HCT116 (cell line): ENCODE measurements around the gene ACD. TPM values are rescaled to one million over a fixed set of nuclear protein-coding genes. Genes with fewer than 3 reads are reported as not detected.

ENCODE experiments used
- ATAC-seq: fragments of 200-7000 bp; cut with Tn5 transposase; 2 replicates; pipeline ENCODE4 v1.9.1; 2020; ENCODE audit warnings: mild to moderate bottlenecking, moderate library complexity
- BruUV-seq: library from RNA; stranded (reverse); fragments of 400-500 nt; replicated peaks from 2 replicates; lab custom pipeline; 2021; lab: Mats Ljungman, UMichigan
- CTCF ChIA-PET: fragments of 300-600 bp; sonication (Branson Sonifier 250); formaldehyde crosslinking; loops from one replicate; lab custom pipeline; 2021; ENCODE audit warnings: antibody characterized with exemption; lab: Charles Lee
- POLR2A ChIA-PET: fragments of 300-600, 350-600 bp; sonication (Branson Sonifier 250); formaldehyde crosslinking; loops from one replicate; lab custom pipeline; 2021; ENCODE audit warnings: antibody characterized with exemption; lab: Charles Lee
- RAD21 ChIA-PET, 2 experiments: fragments of 300-600 bp; sonication (Branson Sonifier 250); formaldehyde crosslinking; loops; one replicate each; lab custom pipeline; 2023; ENCODE audit warnings: low total read pairs in 2 of 2; ENCODE audit not compliant: uncharacterized antibody in 2 of 2, unreplicated experiment in 2 of 2, low non-redundant PET in 1 of 2; lab: Charles Lee
- DNase-seq: peaks from one replicate; pipeline ENCODE4 v3.0.0-alpha.2; 2010; ENCODE audit warnings: low read depth, low spot score
- H2AFZ ChIP-seq: fragments of 200-600 bp; shearing (Covaris generic), sonication (generic); 2 replicates; pipeline ENCODE4 v1.6.1; 2017; ENCODE audit warnings: low read depth, mixed run types, mixed read lengths, antibody characterized with exemption, low read length; ENCODE audit not compliant: poor library complexity, severe bottlenecking
- H3K27ac ChIP-seq: 2 replicates; pipeline ENCODE4 v1.5.1; 2012; ENCODE audit warnings: low read depth, low read length
- H3K27me3 ChIP-seq: fragments of 200-600 bp; sonication (generic); 2 replicates; pipeline ENCODE4 v1.6.1; 2016; ENCODE audit warnings: mixed run types, low read length, mixed read lengths; ENCODE audit not compliant: insufficient read depth
- H3K36me3 ChIP-seq, 2 experiments: fragments of 200-500 bp in 1 of 2; fragments of 200-600 bp in 1 of 2; sonication (Bioruptor generic) in 1 of 2; sonication (generic) in 1 of 2; 2 replicates each; pipeline versions ENCODE4 v1.5.1 to v1.6.1; 2014 to 2016; ENCODE audit warnings: low read length in 2 of 2, inconsistent platforms in 1 of 2, mixed read lengths in 1 of 2, mixed run types in 1 of 2; ENCODE audit not compliant: insufficient read depth in 2 of 2, control insufficient read depth in 1 of 2
- H3K4me1 ChIP-seq, 2 experiments: fragments of 200-600 bp in 1 of 2; sonication (generic) in 1 of 2; 2 replicates each; pipeline versions ENCODE4 v1.5.1 to v1.6.1; 2012 to 2017; ENCODE audit warnings: low read length in 2 of 2, inconsistent platforms in 1 of 2, mild to moderate bottlenecking in 1 of 2, mixed read lengths in 1 of 2, mixed run types in 1 of 2, moderate library complexity in 1 of 2; ENCODE audit not compliant: insufficient read depth in 2 of 2, control insufficient read depth in 1 of 2
- H3K4me2 ChIP-seq: fragments of 200-600 bp; sonication (generic); 2 replicates; pipeline ENCODE4 v1.6.1; 2017; ENCODE audit warnings: mixed run types, low read length, mixed read lengths
- H3K4me3 ChIP-seq, 2 experiments: fragments of 200-600 bp in 1 of 2; sonication (generic) in 1 of 2; replicated peaks in 1 of 2; 2 replicates each; pipeline ENCODE4 v1.5.1; 2011 to 2016; ENCODE audit warnings: low read length in 2 of 2, control low read depth in 1 of 2, low read depth in 1 of 2, mild to moderate bottlenecking in 1 of 2, mixed read lengths in 1 of 2, mixed run types in 1 of 2
- H3K79me2 ChIP-seq: fragments of 200-600 bp; sonication (generic); 2 replicates; pipeline ENCODE4 v1.6.1; 2017; ENCODE audit warnings: mild to moderate bottlenecking, mixed run types, low read length, moderate library complexity, mixed read lengths; ENCODE audit not compliant: insufficient read depth
- H3K9ac ChIP-seq: fragments of 200-600 bp; sonication (generic); 2 replicates; pipeline ENCODE4 v1.6.1; 2016; ENCODE audit warnings: low read length, mixed read lengths
- H3K9me2 ChIP-seq: fragments of 200-600 bp; sonication (generic), shearing (Covaris generic); 2 replicates; pipeline ENCODE4 v1.6.1; 2017; ENCODE audit warnings: mixed run types, mild to moderate bottlenecking, moderate library complexity; ENCODE audit not compliant: insufficient read depth
- H3K9me3 ChIP-seq, 2 experiments: fragments of 200-500 bp in 1 of 2; fragments of 200-600 bp in 1 of 2; sonication (Bioruptor generic) in 1 of 2; sonication (generic) in 1 of 2; 2 replicates each; pipeline ENCODE4 v1.6.1; 2014 to 2017; ENCODE audit warnings: low read length in 2 of 2, mixed read lengths in 2 of 2, inconsistent platforms in 1 of 2, low read depth in 1 of 2, mild to moderate bottlenecking in 1 of 2, mixed run types in 1 of 2, moderate library complexity in 1 of 2; ENCODE audit not compliant: control insufficient read depth in 1 of 2, insufficient read depth in 1 of 2
- H4K20me1 ChIP-seq: fragments of 200-600 bp; sonication (generic), shearing (Covaris generic); 2 replicates; pipeline ENCODE4 v1.6.1; 2017; ENCODE audit warnings: mixed run types, mild to moderate bottlenecking, moderate library complexity; ENCODE audit not compliant: insufficient read depth
- EGR1 ChIP-seq: IDR thresholded peaks from 2 replicates; pipeline ENCODE4 v1.6.1; 2012; ENCODE audit warnings: low read depth
- ELF1 ChIP-seq: IDR thresholded peaks from 2 replicates; pipeline ENCODE4 v1.6.1; 2012; ENCODE audit warnings: low read depth, borderline replicate concordance
- EZH2phosphoT487 ChIP-seq: fragments of 200-600 bp; IDR thresholded peaks from 2 replicates; pipeline ENCODE4 v1.6.1; 2018; ENCODE audit warnings: antibody characterized with exemption, borderline replicate concordance
- FOSL1 ChIP-seq: IDR thresholded peaks from 2 replicates; pipeline ENCODE4 v1.6.1; 2012; ENCODE audit warnings: low read depth
- POLR2A ChIP-seq: IDR thresholded peaks from 2 replicates; pipeline ENCODE4 v1.7.0; 2011; ENCODE audit warnings: borderline replicate concordance; ENCODE audit not compliant: insufficient read depth, insufficient read length; ENCODE audit errors: extremely low read depth
- POLR2AphosphoS5 ChIP-seq: IDR thresholded peaks from 2 replicates; pipeline ENCODE4 v1.6.1; 2011; ENCODE audit warnings: mild to moderate bottlenecking, low read depth, low read length, moderate library complexity
- RAD21 ChIP-seq: IDR thresholded peaks from 2 replicates; pipeline ENCODE4 v1.6.1; 2012; ENCODE audit warnings: low read depth, mild to moderate bottlenecking
- REST ChIP-seq: IDR thresholded peaks from 2 replicates; pipeline ENCODE4 v1.6.1; 2012; ENCODE audit warnings: low read depth
- SIN3A ChIP-seq: IDR thresholded peaks from 2 replicates; pipeline ENCODE4 v1.6.1; 2012; ENCODE audit warnings: low read depth
- SP1 ChIP-seq: IDR thresholded peaks from 2 replicates; pipeline ENCODE4 v1.6.1; 2012; ENCODE audit warnings: low read depth
- SRF ChIP-seq: IDR thresholded peaks from 2 replicates; pipeline ENCODE4 v1.6.1; 2012; ENCODE audit warnings: low read depth
- TCF7L2 ChIP-seq: IDR thresholded peaks from 2 replicates; pipeline ENCODE4 v1.7.0; 2011; ENCODE audit warnings: borderline replicate concordance, inconsistent platforms; ENCODE audit not compliant: insufficient read depth, insufficient read length; ENCODE audit errors: extremely low read depth
- YY1 ChIP-seq: IDR thresholded peaks from 2 replicates; pipeline ENCODE4 v1.6.1; 2011; ENCODE audit warnings: low read length, low read depth, moderate library complexity, mild to moderate bottlenecking; ENCODE audit not compliant: insufficient replicate concordance; ENCODE audit errors: extremely low read depth
- ZFX ChIP-seq: fragments of 450-650 bp; IDR thresholded peaks from 2 replicates; pipeline ENCODE4 v1.6.1; 2017
- ZNF274 ChIP-seq: fragments of 200-500 bp; sonication (Bioruptor generic); IDR thresholded peaks from 2 replicates; pipeline ENCODE4 v1.6.1; 2014; ENCODE audit warnings: mild to moderate bottlenecking, low read depth, low read length, inconsistent platforms
- intact Hi-C: fragments of 100-400 bp; cut with micrococcal nuclease; formaldehyde crosslinking; loops from 2 replicates; pipeline ENCODE4 v1.10.0; 2022
- total RNA-seq: library from RNA; stranded (reverse); gene quantifications from one replicate; pipeline ENCODE4 v1.2.1, GENCODE V29; 2021; ENCODE audit not compliant: unreplicated experiment

Gene ACD
- total RNA-seq, 1 experiment from 2014 or later = 53.8 TPM

GRCh38 chr16:67657017-67657608 is 2.9 kb downstream of the ACD start:
- Histone ChIP-seq H3K27me3 (no peaks in the 10 kb centered on the region), H3K27ac (no peak overlapping the region), H3K36me3 (peaks cover 0 to 6% of the 10 kb centered on the region in 2 experiments; a peak in 1 of 4 replicates), H3K4me1 (peaks cover 3 to 25% of the 10 kb centered on the region in 2 experiments; a peak in 3 of 4 replicates), H3K79me2 (peaks cover 21% of the 10 kb centered on the region; the same call in 1 of the 2 replicates), H3K4me3 (no peak overlapping the region), H2AFZ (no peak overlapping the region), H3K9ac (no peak overlapping the region), H4K20me1 (no peaks in the 10 kb centered on the region), H3K9me3 (no peaks in the 10 kb centered on the region), H3K9me2 (no peaks in the 10 kb centered on the region), H3K4me2 (no peak overlapping the region)
- DNase-seq = no peak
- ChIA-PET POLR2A (no interaction called here), RAD21 (no interaction called here), CTCF (no interaction called here)
- BruUV-seq = no TSS peak
- no peak for ATAC-seq
- intact Hi-C loops = no loop called here
- no peak for TF ChIP-seq SRF
- no peak for TF ChIP-seq YY1
- TF ChIP-seq REST = no peak
- no peak for TF ChIP-seq ELF1
- no peak for TF ChIP-seq EGR1
- TF ChIP-seq FOSL1 = no peak
- no peak for TF ChIP-seq EZH2phosphoT487
- no peak for TF ChIP-seq POLR2A
- no peak for TF ChIP-seq ZNF274
- TF ChIP-seq RAD21 = no peak
- TF ChIP-seq SIN3A = no peak
- TF ChIP-seq POLR2AphosphoS5 = no peak
- no peak for TF ChIP-seq ZFX
- no peak for TF ChIP-seq TCF7L2
- no peak for TF ChIP-seq SP1
